ENCODE measurements around the gene IFITM1. TPM values are rescaled to one million over a fixed set of nuclear protein-coding genes. Genes with fewer than 3 reads are reported as not detected.

The IFITM1 gene
- total and polyA plus RNA-seq, 9 of the 15 experiments (the other 6 are each of a cell fraction or from before 2014, with no cell fraction given): 691 to 5,579 (median 974) TPM

- no peak for TF ChIP-seq GMEB1 (CRISPR knock-in tag; IDR thresholded peaks at IDR 0.05)
- peak; percentile 65; the same call in 1 of the 2 replicates for TF ChIP-seq ZNF431 (CRISPR knock-in tag; IDR thresholded peaks at IDR 0.05)
- no peak for TF ChIP-seq NFYB (IDR thresholded peaks at IDR 0.05; ENCODE audit: extremely low read depth, insufficient read length)
- TF ChIP-seq MTA3 (IDR thresholded peaks at IDR 0.05; ENCODE audit: borderline replicate concordance): peak; percentile 24; the same call in 1 of the 2 replicates
- no peak for TF ChIP-seq SNRNP70 (optimal IDR thresholded peaks at IDR 0.05; ENCODE audit: low read depth, low read length)
- no peak for TF ChIP-seq TCF3 (CRISPR knock-in tag; IDR thresholded peaks at IDR 0.05)
- TF ChIP-seq NFE2 (IDR thresholded peaks at IDR 0.05; ENCODE audit: low read depth): no peak
- 0 out of 2 replicates have a peak, but pooled peaks have one; percentile 52 for TF ChIP-seq POLR2G (IDR thresholded peaks at IDR 0.05; ENCODE audit: low read depth, low read length)
- no peak for TF ChIP-seq PKNOX1 (IDR thresholded peaks at IDR 0.05)
- TF ChIP-seq KLF1 (tag; IDR thresholded peaks at IDR 0.05): 0 out of 2 replicates have a peak, but pooled peaks have one; percentile 17
- peak; percentile 59 for TF ChIP-seq ARID4B (CRISPR knock-in tag; IDR thresholded peaks at IDR 0.05)
- no peak for TF ChIP-seq ZNF57 (CRISPR knock-in tag; IDR thresholded peaks at IDR 0.05)
- peak; percentile 82 for TF ChIP-seq ZFX (CRISPR knock-in tag; IDR thresholded peaks at IDR 0.05)
These were observed 25.9 kb upstream of the IFITM1 start (continued) for GRCh38 chr11:287821-288477.

All from K562 (cell line).